ENCODE measurements around the gene MAP2. TPM values are rescaled to one million over a fixed set of nuclear protein-coding genes. Genes with fewer than 3 reads are reported as not detected.

The MAP2 gene
- total RNA-seq, 1 donor = 26.5 TPM

DNA sequence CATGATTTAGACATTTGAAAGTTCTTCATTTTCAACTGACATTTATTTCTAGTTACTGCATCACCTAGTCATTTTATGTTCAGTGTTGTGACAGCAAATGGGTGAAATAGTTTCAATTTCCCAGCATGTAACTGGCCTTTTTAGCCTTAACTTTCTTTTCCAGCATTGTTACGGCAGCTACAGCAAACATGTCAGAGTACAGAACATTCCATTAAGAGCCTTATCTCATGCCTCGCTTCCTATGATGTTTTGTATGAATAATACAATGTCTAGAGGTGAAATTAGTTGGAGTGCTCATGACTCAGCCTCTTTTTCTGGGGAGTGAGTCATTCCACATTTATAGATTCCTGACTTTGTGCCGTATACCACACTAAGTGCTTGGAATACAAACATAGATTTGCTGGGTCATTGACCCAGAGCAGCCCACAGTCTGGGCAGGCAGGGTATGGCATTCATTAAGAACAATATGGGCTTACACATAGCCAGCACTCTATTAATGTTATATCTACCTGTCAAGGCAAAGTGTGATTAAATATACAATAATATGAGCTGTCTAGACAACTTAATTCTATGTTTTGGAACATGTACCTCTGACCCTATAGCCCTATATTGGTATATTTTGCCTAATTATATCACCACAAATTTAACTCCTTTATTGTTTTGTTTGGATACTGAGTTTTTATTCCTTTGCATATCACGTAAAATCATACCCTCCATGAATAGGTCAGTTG lies 72.2 kb downstream of the MAP2 start:
- H3K4me3 ChIP-seq (ENCODE audit: low read depth, low read length) = no peak overlapping the region
- peak; percentile 99 for DNase-seq (ENCODE audit: low read depth)
- TF ChIP-seq, protein P1, sequence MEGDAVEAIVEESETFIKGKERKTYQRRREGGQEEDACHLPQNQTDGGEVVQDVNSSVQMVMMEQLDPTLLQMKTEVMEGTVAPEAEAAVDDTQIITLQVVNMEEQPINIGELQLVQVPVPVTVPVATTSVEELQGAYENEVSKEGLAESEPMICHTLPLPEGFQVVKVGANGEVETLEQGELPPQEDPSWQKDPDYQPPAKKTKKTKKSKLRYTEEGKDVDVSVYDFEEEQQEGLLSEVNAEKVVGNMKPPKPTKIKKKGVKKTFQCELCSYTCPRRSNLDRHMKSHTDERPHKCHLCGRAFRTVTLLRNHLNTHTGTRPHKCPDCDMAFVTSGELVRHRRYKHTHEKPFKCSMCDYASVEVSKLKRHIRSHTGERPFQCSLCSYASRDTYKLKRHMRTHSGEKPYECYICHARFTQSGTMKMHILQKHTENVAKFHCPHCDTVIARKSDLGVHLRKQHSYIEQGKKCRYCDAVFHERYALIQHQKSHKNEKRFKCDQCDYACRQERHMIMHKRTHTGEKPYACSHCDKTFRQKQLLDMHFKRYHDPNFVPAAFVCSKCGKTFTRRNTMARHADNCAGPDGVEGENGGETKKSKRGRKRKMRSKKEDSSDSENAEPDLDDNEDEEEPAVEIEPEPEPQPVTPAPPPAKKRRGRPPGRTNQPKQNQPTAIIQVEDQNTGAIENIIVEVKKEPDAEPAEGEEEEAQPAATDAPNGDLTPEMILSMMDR (IDR thresholded peaks at IDR 0.05; ENCODE audit: insufficient read depth, low read length) = no peak

DNA sequence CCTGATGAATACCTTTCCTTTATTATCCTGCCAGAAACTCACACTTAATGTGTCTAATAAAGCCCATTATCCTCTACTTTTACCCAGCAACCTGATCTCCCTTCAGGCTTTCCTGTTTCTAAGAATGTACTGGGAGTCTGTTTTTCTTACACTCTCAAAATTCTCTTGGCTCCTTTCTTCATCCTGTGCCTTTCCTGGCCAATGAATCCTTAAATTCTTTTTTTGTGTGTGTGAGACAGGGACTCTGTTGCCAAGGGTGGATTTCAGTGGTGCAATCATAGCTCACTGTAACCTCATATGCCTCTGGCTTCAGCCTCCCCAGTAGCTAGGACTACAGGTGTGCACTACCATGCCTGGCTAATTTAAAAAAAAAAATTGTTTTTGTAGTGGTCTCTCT lies 72.7 kb downstream of the MAP2 start:
- DNase-seq (ENCODE audit: low read depth) = peak; percentile 93
- H3K4me3 ChIP-seq (ENCODE audit: low read depth, low read length) = no peak overlapping the region
- TF ChIP-seq, protein P1 (IDR thresholded peaks at IDR 0.05; ENCODE audit: insufficient read depth, low read length) = no peak

GRCh38 chr2:209498614-209499013 lies 74.8 kb downstream of the MAP2 start:
- no peak for DNase-seq (ENCODE audit: low read depth)
- no peak overlapping the region for H3K4me3 ChIP-seq (ENCODE audit: low read depth, low read length)
- TF ChIP-seq, protein P1 (IDR thresholded peaks at IDR 0.05; ENCODE audit: insufficient read depth, low read length) = no peak

- TF ChIP-seq, protein P1 (IDR thresholded peaks at IDR 0.05; ENCODE audit: insufficient read depth, low read length) = no peak
- peak; percentile 51 for DNase-seq (ENCODE audit: low read depth)
Measured at GRCh38 chr2:209499069-209499468, 75.2 kb downstream of the MAP2 start.

DNA sequence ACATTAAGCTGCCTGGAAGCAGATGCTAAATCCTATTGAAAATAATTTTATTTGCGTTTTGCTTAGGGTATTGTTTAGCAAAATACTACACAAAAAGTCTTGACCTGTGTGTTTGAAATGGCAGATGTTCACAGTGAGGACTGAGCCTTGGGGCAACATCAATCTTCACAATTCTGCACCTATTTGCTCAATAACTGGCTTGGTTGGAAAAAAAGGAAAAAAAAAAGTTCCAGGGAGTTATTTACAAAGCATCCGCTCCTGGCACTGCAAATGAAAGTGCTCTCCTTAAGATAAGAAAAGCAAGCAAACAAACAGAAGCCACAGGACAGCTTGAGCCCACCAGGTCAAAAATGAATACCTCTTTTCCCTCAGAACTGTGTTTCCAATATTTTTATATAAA lies 77.7 kb downstream of the MAP2 start:
- H3K4me3 ChIP-seq (ENCODE audit: low read depth, low read length) = no peak overlapping the region
- no peak for DNase-seq (ENCODE audit: low read depth)
- TF ChIP-seq, protein P1 (IDR thresholded peaks at IDR 0.05; ENCODE audit: insufficient read depth, low read length) = no peak

More at GRCh38 chr2:209499069-209499468, 75.2 kb downstream of the MAP2 start:
- no peak overlapping the region for H3K4me3 ChIP-seq (ENCODE audit: low read depth, low read length)

- no peak for DNase-seq (ENCODE audit: low read depth)
- TF ChIP-seq, protein P1 (IDR thresholded peaks at IDR 0.05; ENCODE audit: insufficient read depth, low read length) = no peak
Measured at GRCh38 chr2:209505410-209505809, 81.6 kb downstream of the MAP2 start.

DNA sequence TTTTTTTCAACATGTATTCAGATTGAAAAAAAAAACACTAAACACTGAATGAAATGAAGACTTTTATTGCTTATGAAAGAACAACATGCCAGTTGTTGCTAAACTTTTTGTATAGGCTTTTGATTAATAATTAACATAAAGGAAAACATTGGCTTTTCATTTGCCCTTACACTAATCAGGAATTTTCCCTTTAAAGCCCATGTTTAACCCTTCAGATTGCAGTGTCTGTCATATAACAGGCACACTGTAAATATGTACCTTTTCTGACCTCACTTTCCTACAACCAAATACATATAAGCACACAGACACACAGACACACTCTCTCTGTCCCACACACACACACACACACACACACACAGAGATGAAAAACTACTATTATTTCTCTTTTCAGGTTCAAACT lies 84.4 kb downstream of the MAP2 start:
- DNase-seq (ENCODE audit: low read depth) = no peak
- H3K4me3 ChIP-seq (ENCODE audit: low read depth, low read length) = no peak overlapping the region
- TF ChIP-seq, protein P1 (IDR thresholded peaks at IDR 0.05; ENCODE audit: insufficient read depth, low read length) = no peak

More at GRCh38 chr2:209505410-209505809, 81.6 kb downstream of the MAP2 start:
- H3K4me3 ChIP-seq (ENCODE audit: low read depth, low read length) = no peak overlapping the region
